ENCODE data around the gene LSR. TPM values are rescaled to one million over a fixed set of nuclear protein-coding genes. Genes with fewer than 3 reads are reported as not detected.

The LSR gene
- total RNA-seq, 5 donors from 2014 or later (not counting 1 experiment from before 2014, with no cell fraction given), result 36.8 to 64.9 (median 57.4) TPM

- H3K9me3 Mint-ChIP-seq, result no peaks in the 10 kb centered on the region
- 96% methylated on average over 45 of the region's 45 CpGs for WGBS (ENCODE audit: insufficient coverage)
- Histone ChIP-seq H3K4me3 (ENCODE audit: control insufficient read depth in 1 of 2, extremely low read depth in 1 of 2, low read length in 1 of 2) (no peak overlapping the region), H3K9me3 (no peaks in the 10 kb centered on the region), H3K36me3 (ENCODE audit: control insufficient read depth in 2 of 2, extremely low read depth in 1 of 2, insufficient read depth in 1 of 2, low read length in 1 of 2) (peaks cover 7 to 39% of the 10 kb centered on the region in 2 donors), H3K27me3 (replicated peaks in 1 of 2; ENCODE audit: control insufficient read depth in 2 of 2, extremely low read depth in 1 of 2, insufficient read depth in 2 of 2, low read length in 1 of 2) (peaks cover 0 to 24% of the 10 kb centered on the region in 2 experiments), H3K27ac (ENCODE audit: low read length) (no peak overlapping the region), H3K4me1 (ENCODE audit: control insufficient read depth in 1 of 2, extremely low read depth in 1 of 2, insufficient read depth in 2 of 2, low read length in 2 of 2) (peaks cover 0 to 3% of the 10 kb centered on the region in 2 experiments)
- H3K27me3 Mint-ChIP-seq, result peaks cover 11 to 12% of the 10 kb centered on the region in 2 donors
- DNase-seq (no peak), ATAC-seq (replicated peaks in 1 of 4) (no peak)
- H3K4me1 Mint-ChIP-seq, result peaks cover 10 to 26% (median 26%) of the 10 kb centered on the region in 3 donors
- no peak overlapping the region for H3K4me3 Mint-ChIP-seq
- no peak overlapping the region for H3K27ac Mint-ChIP-seq
- POLR2A ChIA-PET, result no interaction called here
- CTCF ChIA-PET, result no interaction called here
- peaks cover 21% of the 10 kb centered on the region for H3K36me3 Mint-ChIP-seq
Measured at GRCh38 chr19:35278578-35279284, 29.9 kb downstream of the LSR start.

GRCh38 chr19:35279374-35279773 is 30.6 kb downstream of the LSR start:
- Histone ChIP-seq H3K27ac (ENCODE audit: low read length) (no peak overlapping the region), H3K27me3 (replicated peaks in 1 of 2; ENCODE audit: control insufficient read depth in 2 of 2, extremely low read depth in 1 of 2, insufficient read depth in 2 of 2, low read length in 1 of 2) (peaks cover 0 to 30% of the 10 kb centered on the region in 2 experiments), H3K4me3 (ENCODE audit: control insufficient read depth in 1 of 2, extremely low read depth in 1 of 2, low read length in 1 of 2) (no peak overlapping the region), H3K4me1 (ENCODE audit: control insufficient read depth in 1 of 2, extremely low read depth in 1 of 2, insufficient read depth in 2 of 2, low read length in 2 of 2) (peaks cover 0 to 3% of the 10 kb centered on the region in 2 experiments), H3K36me3 (ENCODE audit: control insufficient read depth in 2 of 2, extremely low read depth in 1 of 2, insufficient read depth in 1 of 2, low read length in 1 of 2) (peaks cover 7 to 33% of the 10 kb centered on the region in 2 donors), H3K9me3 (no peaks in the 10 kb centered on the region)
- POLR2A ChIA-PET, result no interaction called here
- ATAC-seq (replicated peaks in 1 of 4), result peak in 1 of 4 experiments; percentile 21
- peaks cover 18% of the 10 kb centered on the region for H3K36me3 Mint-ChIP-seq
- H3K4me1 Mint-ChIP-seq, result peaks cover 7 to 20% (median 19%) of the 10 kb centered on the region in 3 donors
- DNase-seq, result no peak
- H3K9me3 Mint-ChIP-seq, result no peaks in the 10 kb centered on the region
- CTCF ChIA-PET, result interaction anchor here in 1 of 2 donors (0.6 kb wide), 1 partner anchor 136 kb away, joined by 5 read pairs; the partner anchor contains the start of gene FXYD7
- 100% methylated on average over 3 of the region's 11 CpGs for WGBS (ENCODE audit: insufficient coverage)
- peaks cover 12 to 15% of the 10 kb centered on the region in 2 donors for H3K27me3 Mint-ChIP-seq
- H3K27ac Mint-ChIP-seq, result no peak overlapping the region
- H3K4me3 Mint-ChIP-seq, result no peak overlapping the region

GRCh38 chr19:35279985-35280821 is 31.4 kb downstream of the LSR start:
- H3K27ac Mint-ChIP-seq, result no peak overlapping the region
- peaks cover 0 to 3% of the 10 kb centered on the region in 2 experiments for H3K4me1 ChIP-seq (ENCODE audit: control insufficient read depth in 1 of 2, extremely low read depth in 1 of 2, insufficient read depth in 2 of 2, low read length in 2 of 2)

GRCh38 chr19:35281303-35281702 is 32.5 kb downstream of the LSR start:
- DNase-seq (no peak), ATAC-seq (replicated peaks in 1 of 4) (no peak)
- peaks cover 3 to 14% (median 12%) of the 10 kb centered on the region in 3 donors for H3K4me1 Mint-ChIP-seq
- no peak overlapping the region for H3K4me3 ChIP-seq (ENCODE audit: control insufficient read depth in 1 of 2, extremely low read depth in 1 of 2, low read length in 1 of 2)
- no peaks in the 10 kb centered on the region for H3K9me3 ChIP-seq
- peaks cover 19% of the 10 kb centered on the region in 2 donors for H3K27me3 Mint-ChIP-seq
- peaks cover 7 to 20% of the 10 kb centered on the region in 2 donors for H3K36me3 ChIP-seq (ENCODE audit: control insufficient read depth in 2 of 2, extremely low read depth in 1 of 2, insufficient read depth in 1 of 2, low read length in 1 of 2)
- peaks cover 9% of the 10 kb centered on the region for H3K36me3 Mint-ChIP-seq
- H3K9me3 Mint-ChIP-seq, result no peaks in the 10 kb centered on the region
- WGBS (ENCODE audit: insufficient coverage), result 100% methylated on average over 2 of the region's 4 CpGs
- no peak overlapping the region for H3K27ac ChIP-seq (ENCODE audit: low read length)
- peaks cover 0 to 3% of the 10 kb centered on the region in 2 experiments for H3K4me1 ChIP-seq (ENCODE audit: control insufficient read depth in 1 of 2, extremely low read depth in 1 of 2, insufficient read depth in 2 of 2, low read length in 2 of 2)
- no peak overlapping the region for H3K4me3 Mint-ChIP-seq
- ChIA-PET POLR2A (no interaction called here), CTCF (interaction anchor here in 1 of 2 donors (1.4 kb wide), 1 partner anchor 139 kb away, joined by 7 read pairs; no protein-coding TSS in a partner anchor)
- peaks cover 0 to 37% of the 10 kb centered on the region in 2 experiments for H3K27me3 ChIP-seq (replicated peaks in 1 of 2; ENCODE audit: control insufficient read depth in 2 of 2, extremely low read depth in 1 of 2, insufficient read depth in 2 of 2, low read length in 1 of 2)
- peak overlapping the region in 1 of 2 donors; percentile 39 for H3K27ac Mint-ChIP-seq

More at GRCh38 chr19:35279985-35280821, 31.4 kb downstream of the LSR start:
- WGBS (ENCODE audit: insufficient coverage), result 92% methylated on average over 9 of the region's 12 CpGs
- ATAC-seq (replicated peaks in 1 of 4) (peak in 2 of 4 experiments; percentile 17 to 20), DNase-seq (no peak)
- Mint-ChIP-seq H3K4me3 (no peak overlapping the region), H3K4me1 (peaks cover 7 to 19% (median 12%) of the 10 kb centered on the region in 3 donors), H3K36me3 (peaks cover 16% of the 10 kb centered on the region), H3K27me3 (peaks cover 17 to 19% of the 10 kb centered on the region in 2 donors), H3K9me3 (no peaks in the 10 kb centered on the region)
- peaks cover 0 to 37% of the 10 kb centered on the region in 2 experiments for H3K27me3 ChIP-seq (replicated peaks in 1 of 2; ENCODE audit: control insufficient read depth in 2 of 2, extremely low read depth in 1 of 2, insufficient read depth in 2 of 2, low read length in 1 of 2)
- ChIA-PET POLR2A (interaction anchor here in 1 of 2 donors (0.5 kb wide), 1 partner anchor 12 kb away, joined by 5 read pairs; no protein-coding TSS in a partner anchor), CTCF (interaction anchor here in 1 of 2 donors (1.4 kb wide), 1 partner anchor 138 kb away, joined by 7 read pairs; no protein-coding TSS in a partner anchor)
- H3K36me3 ChIP-seq (ENCODE audit: control insufficient read depth in 2 of 2, extremely low read depth in 1 of 2, insufficient read depth in 1 of 2, low read length in 1 of 2), result peaks cover 7 to 29% of the 10 kb centered on the region in 2 donors
- no peak overlapping the region for H3K4me3 ChIP-seq (ENCODE audit: control insufficient read depth in 1 of 2, extremely low read depth in 1 of 2, low read length in 1 of 2)
- no peak overlapping the region for H3K27ac ChIP-seq (ENCODE audit: low read length)
- no peaks in the 10 kb centered on the region for H3K9me3 ChIP-seq

- DNase-seq, result no peak
- no peaks in the 10 kb centered on the region for H3K36me3 Mint-ChIP-seq
- H3K4me1 Mint-ChIP-seq, result peaks cover 3 to 14% (median 5%) of the 10 kb centered on the region in 3 donors
- H3K27ac Mint-ChIP-seq, result no peak overlapping the region
- peaks cover 0 to 3% of the 10 kb centered on the region in 2 experiments for H3K4me1 ChIP-seq (ENCODE audit: control insufficient read depth in 1 of 2, extremely low read depth in 1 of 2, insufficient read depth in 2 of 2, low read length in 2 of 2)
- peaks cover 19% of the 10 kb centered on the region in 2 donors for H3K27me3 Mint-ChIP-seq
- peaks cover 0 to 45% of the 10 kb centered on the region in 2 experiments for H3K27me3 ChIP-seq (replicated peaks in 1 of 2; ENCODE audit: control insufficient read depth in 2 of 2, extremely low read depth in 1 of 2, insufficient read depth in 2 of 2, low read length in 1 of 2)
- no peaks in the 10 kb centered on the region for H3K36me3 ChIP-seq (ENCODE audit: control insufficient read depth in 2 of 2, extremely low read depth in 1 of 2, insufficient read depth in 1 of 2, low read length in 1 of 2)
- H3K4me3 ChIP-seq (ENCODE audit: control insufficient read depth in 1 of 2, extremely low read depth in 1 of 2, low read length in 1 of 2), result no peak overlapping the region
- no peaks in the 10 kb centered on the region for H3K9me3 ChIP-seq
- no peaks in the 10 kb centered on the region for H3K9me3 Mint-ChIP-seq
- H3K27ac ChIP-seq (ENCODE audit: low read length), result no peak overlapping the region
- POLR2A ChIA-PET, result no interaction called here
- CTCF ChIA-PET, result interaction anchor here in 1 of 2 donors (0.7 kb wide), 1 partner anchor 171 kb away, joined by 3 read pairs; no protein-coding TSS in a partner anchor
- H3K4me3 Mint-ChIP-seq, result no peak overlapping the region
- no peak for ATAC-seq (replicated peaks in 1 of 4)
- WGBS (ENCODE audit: insufficient coverage), result 88% methylated on average over 12 of the region's 17 CpGs
Measured at GRCh38 chr19:35284153-35285094, 35.6 kb downstream of the LSR start.

Measured in T-cell (primary cell).